WTC11 (cell line): ENCODE results near the gene NPHS1.

Experiments
- CTCF ChIP-seq: fragments of 200-600 bp; IDR thresholded peaks from 2 replicates; pipeline ENCODE4 v1.8.0; 2022; ENCODE audit warnings: antibody characterized with exemption
- ESRRA ChIP-seq: sonication (generic); formaldehyde crosslinking; IDR thresholded peaks from 2 replicates; pipeline ENCODE4 v1.8.1; 2022; ENCODE audit warnings: mild to moderate bottlenecking, missing genetic modification reagents, borderline replicate concordance
- TEAD1 ChIP-seq: sonication (generic); formaldehyde crosslinking; IDR thresholded peaks from 2 replicates; pipeline ENCODE4 v1.8.0; 2022; ENCODE audit warnings: mild to moderate bottlenecking, missing genetic modification reagents

- TF ChIP-seq CTCF, result no peak
- no peak for TF ChIP-seq TEAD1 (CRISPR knock-in tag)
- TF ChIP-seq ESRRA (CRISPR knock-in tag), result no peak
Observed at GRCh38 chr19:35862528-35862927, 10.2 kb upstream of the NPHS1 start.
